Glomerular visceral epithelial cell (primary cell): ENCODE results near the gene SLIT3.
"Not testable (repeated sequence)": the region's sequence is repeated elsewhere in the genome, so short reads cannot be mapped to it uniquely, and the experiment has no call there.

Experiments used
- DNase-seq: peaks from one replicate; pipeline ENCODE4 v3.0.0-alpha.2; 2016; ENCODE audit errors: extremely low spot score

Gene SLIT3

GRCh38 chr5:168742311-168742710 is 558.6 kb downstream of the SLIT3 start:
- DNase-seq: not testable (repeated sequence)

GRCh38 chr5:168740811-168741213 is 560.1 kb downstream of the SLIT3 start:
- DNase-seq: no peak

DNA sequence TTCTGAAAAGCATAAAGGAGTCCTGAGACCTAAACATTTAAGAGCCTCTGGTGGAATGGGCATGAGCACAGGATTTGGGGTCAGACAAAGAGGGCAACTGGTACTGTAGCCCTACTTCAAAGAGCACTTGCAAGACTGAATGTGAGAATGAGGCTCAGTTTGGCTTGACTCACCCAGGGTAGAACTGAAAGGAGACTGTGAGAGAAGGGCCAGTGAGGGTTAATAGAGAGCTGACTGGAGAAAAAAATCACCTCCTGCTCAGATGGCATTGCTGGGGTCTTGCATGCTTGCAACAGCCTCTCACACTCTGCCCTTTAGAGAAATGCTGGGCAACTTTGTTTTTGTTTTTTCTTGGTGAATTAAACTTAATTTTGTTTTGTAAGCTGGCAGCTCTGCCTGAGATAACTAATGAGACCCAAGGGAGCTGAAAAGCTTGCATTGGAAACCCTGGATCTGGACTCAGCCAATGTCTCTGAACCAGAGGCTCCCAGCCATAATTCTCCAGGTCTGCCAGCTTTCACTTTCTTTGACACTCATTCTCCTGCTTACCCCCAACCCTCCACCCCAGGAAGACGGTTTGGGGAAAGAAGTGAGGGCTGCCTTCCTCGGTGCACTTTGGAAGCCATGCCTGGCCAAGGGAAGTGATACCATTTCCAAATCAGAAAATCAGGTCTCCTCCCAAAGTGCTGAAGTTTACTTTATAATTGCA is 560.7 kb downstream of the SLIT3 start:
- no peak for DNase-seq

- DNase-seq: no peak
Measured at GRCh38 chr5:168737066-168737465, 563.9 kb downstream of the SLIT3 start.

- no peak for DNase-seq
Measured at GRCh38 chr5:168736281-168736831, 564.6 kb downstream of the SLIT3 start.

- no peak for DNase-seq
Measured at GRCh38 chr5:168734620-168735300, 566.2 kb downstream of the SLIT3 start.

GRCh38 chr5:168734119-168734518 is 566.8 kb downstream of the SLIT3 start:
- DNase-seq: no peak

DNA sequence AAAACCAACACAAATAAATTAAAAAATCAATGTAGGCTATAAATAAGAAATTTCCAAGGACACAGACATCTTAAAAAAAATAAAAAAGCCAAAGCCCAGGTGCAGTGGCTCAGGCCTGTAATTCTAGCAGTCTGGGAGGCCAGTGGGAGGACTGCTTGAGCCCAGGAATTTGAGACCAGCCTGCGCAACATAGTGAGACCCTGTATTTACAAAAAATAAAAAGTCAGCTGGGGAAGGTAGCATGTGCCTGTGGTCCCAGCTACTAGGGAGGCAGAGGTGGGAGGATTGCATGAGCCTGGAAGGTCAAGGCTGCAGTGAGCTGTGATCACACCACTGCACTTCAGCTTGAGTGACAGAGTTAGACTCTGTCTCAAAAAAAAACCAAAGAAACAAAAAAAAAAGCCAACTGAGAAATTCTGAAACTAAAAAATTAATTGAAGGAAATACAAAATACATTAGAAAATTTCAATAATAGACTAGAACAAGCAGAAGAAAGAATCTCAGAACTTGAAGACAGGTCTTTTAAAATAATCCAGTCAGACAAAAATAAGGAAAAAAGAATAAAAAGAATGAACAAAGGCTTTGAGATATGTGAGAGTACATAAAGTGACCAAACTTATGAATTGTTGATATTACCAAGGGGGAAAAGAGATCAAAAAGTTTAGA is 572.3 kb downstream of the SLIT3 start:
- DNase-seq: no peak

- DNase-seq: no peak
Measured at GRCh38 chr5:168727547-168727946, 573.4 kb downstream of the SLIT3 start.

GRCh38 chr5:168726342-168726741 is 574.6 kb downstream of the SLIT3 start:
- DNase-seq: no peak

DNA sequence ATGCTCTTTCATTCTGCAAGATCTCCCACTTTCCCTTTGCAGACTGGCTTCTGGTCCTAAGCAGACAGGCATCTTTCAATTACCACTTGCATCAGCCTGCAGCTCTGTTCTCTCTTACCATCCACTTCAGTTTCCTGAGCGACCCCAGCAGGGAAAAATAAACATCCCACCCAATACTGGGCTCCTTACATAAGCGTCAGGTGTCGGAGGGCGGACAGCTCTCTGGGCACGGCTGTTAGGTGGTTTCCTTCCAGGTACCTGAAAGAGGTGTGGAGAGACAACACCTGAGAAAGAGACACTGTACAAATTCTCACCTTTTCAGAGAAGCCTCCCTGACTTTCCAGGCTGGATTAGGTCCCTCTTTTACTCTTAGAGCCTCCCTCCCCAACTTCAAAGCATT is 576.7 kb downstream of the SLIT3 start:
- no peak for DNase-seq

DNA sequence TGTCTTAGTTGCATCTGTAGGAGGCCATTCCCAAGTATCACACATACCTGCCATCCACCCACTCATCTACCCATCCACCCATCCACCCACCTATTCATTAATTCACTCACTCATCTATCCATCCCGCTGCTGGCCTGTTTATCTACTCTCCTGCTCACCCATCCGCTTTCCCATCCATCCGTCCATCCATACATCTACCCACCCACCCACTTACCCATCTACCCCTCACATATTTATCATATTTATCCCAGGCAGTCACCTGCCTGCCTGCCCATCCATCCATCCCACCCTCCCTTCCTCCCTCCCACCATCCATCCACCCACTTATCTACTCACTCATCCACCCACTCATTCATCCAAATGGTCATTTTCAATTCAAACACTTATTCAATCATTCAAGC is 577.9 kb downstream of the SLIT3 start:
- DNase-seq: no peak

GRCh38 chr5:168721966-168722365 is 579.0 kb downstream of the SLIT3 start:
- DNase-seq: no peak

DNA sequence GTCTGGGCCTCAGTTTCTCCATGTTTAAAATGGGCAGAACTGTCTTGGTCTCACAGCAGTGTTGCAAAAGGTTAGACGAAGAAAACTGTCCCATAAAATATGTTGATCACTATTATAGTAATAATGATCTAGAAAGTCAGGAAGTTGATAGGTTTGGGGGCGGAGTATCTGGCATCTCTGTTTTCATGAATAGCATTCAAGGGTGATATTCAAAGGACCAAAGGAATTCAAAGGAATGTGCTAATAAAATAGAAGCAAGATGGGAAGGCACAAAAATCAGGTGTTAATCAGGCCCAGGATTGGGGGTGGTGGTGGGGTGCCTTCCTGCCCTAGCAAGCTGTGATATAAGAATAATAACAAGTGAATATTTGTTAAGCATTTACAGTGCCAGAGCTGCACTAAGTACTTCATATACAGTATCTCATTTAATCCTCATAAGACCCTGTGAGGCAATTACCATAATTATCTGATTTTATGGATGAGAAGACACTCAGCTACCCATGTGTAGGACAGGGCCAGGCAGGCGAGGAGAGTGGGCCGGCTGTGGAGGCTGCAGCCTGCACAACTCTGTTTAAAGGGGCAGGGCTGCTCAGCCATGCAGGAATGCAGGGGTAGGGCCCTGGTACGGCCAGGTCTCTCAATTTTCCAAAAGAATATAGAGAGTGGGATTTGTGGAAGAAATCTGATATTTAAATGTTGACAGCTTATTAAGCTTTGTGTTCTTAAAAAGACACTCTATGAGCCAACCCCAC is 579.8 kb downstream of the SLIT3 start:
- no peak for DNase-seq

DNA sequence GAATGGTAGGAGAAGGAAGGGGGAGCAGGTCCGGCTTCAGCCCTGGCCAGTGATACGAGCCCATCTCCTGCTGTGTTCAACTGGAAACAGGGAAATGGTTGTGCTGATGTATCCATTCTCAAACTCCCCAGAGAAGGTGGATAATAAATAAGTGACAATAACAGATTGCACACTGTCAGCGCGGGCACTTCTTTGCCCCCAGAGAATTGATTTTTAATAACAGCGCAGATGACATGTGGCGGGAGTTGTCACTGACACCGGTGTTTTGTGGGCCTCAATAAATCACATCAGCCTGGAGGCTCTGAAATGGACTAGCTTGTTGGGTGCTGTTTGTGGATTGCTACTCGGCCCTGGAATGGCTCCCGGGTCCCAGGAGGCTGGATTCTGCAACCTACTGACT is 580.4 kb downstream of the SLIT3 start:
- no peak for DNase-seq

DNA sequence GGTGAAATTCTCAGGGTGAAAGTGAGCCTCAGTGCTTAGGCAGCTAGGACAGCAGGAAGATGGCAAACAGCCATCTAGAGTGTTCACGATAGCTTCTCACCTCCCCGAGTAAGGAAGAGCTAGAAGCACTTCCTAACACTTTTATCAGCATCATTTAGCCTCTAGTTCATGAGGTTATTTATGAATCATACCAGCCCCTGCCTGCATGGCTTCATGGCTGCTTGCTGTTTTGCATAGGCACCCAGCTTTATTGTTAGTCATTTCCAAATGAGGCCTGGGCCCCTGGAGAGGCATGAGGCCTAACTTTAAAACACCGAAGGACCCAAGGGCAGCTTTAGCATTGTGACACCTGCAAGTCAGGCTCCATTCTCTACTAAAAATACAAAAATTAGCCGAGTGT is 586.9 kb downstream of the SLIT3 start:
- DNase-seq: peak; percentile 24

DNA sequence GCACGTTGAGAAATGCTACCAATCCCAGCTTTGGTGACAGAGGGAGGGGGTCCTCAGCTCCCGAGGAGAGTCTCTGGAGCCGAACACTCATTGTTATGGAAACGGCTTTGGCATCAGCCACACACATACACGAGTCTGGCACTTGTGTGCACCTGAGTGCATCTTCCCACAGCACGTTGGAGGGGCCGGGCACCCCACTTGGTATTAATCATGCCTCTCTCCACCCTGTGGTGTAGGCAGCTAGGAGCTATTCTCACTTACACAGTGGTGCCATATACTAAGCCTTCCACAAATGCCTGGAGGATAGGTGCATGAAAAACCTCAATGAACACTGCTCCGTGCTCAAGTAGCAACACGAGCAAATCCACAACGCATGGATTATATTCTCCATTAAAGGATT is 587.9 kb downstream of the SLIT3 start:
- DNase-seq: peak; percentile 17

GRCh38 chr5:168712280-168712924 is 588.5 kb downstream of the SLIT3 start:
- DNase-seq: peak; percentile 92

GRCh38 chr5:168710706-168711105 is 590.2 kb downstream of the SLIT3 start:
- DNase-seq: no peak

- no peak for DNase-seq
Measured at GRCh38 chr5:168707716-168708695, 592.9 kb downstream of the SLIT3 start.
